RWPE2 (cell line): ENCODE results near the gene ACSL6.

Source experiments
- ATAC-seq: fragments of 200-7000 bp; cut with Tn5 transposase; 3 replicates; pipeline ENCODE4 v1.9.1; 2021; ENCODE audit warnings: low read depth
- DNase-seq: peaks from one replicate; pipeline ENCODE4 v3.0.0-alpha.2; 2020; ENCODE audit warnings: low spot score
- H3K27ac ChIP-seq: fragments of 450-650 bp; 2 replicates; pipeline ENCODE4 v1.5.1; 2017; ENCODE audit warnings: mild to moderate bottlenecking; ENCODE audit not compliant: poor library complexity, severe bottlenecking
- H3K27me3 ChIP-seq: fragments of 250-450 bp; sonication (Bioruptor Pico); 2 replicates; pipeline ENCODE4 v1.5.1; 2021; ENCODE audit warnings: mild to moderate bottlenecking, moderate library complexity; ENCODE audit not compliant: insufficient read depth, poor library complexity, severe bottlenecking
- H3K36me3 ChIP-seq: fragments of 250-450 bp; sonication (Bioruptor Pico); 2 replicates; pipeline ENCODE4 v1.5.1; 2020; ENCODE audit warnings: low read depth, mild to moderate bottlenecking, moderate library complexity
- H3K4me1 ChIP-seq: fragments of 250-450 bp; sonication (Bioruptor Pico); 2 replicates; pipeline ENCODE4 v1.5.1; 2021; ENCODE audit warnings: mild to moderate bottlenecking, moderate library complexity; ENCODE audit not compliant: insufficient read depth, poor library complexity, severe bottlenecking
- H3K4me3 ChIP-seq: fragments of 250-450 bp; sonication (Bioruptor Pico); 2 replicates; pipeline ENCODE4 v1.5.1; 2021; ENCODE audit warnings: mild to moderate bottlenecking, moderate library complexity; ENCODE audit not compliant: severe bottlenecking
- H3K9me3 ChIP-seq: fragments of 250-450 bp; sonication (Bioruptor Pico); 2 replicates; pipeline ENCODE4 v1.5.1; 2021; ENCODE audit warnings: mild to moderate bottlenecking, moderate library complexity; ENCODE audit not compliant: severe bottlenecking
- CTCF ChIP-seq: fragments of 450-650 bp; IDR thresholded peaks from one replicate; pipeline ENCODE4 v1.5.1; 2017; ENCODE audit warnings: mild to moderate bottlenecking, moderate library complexity; ENCODE audit not compliant: poor library complexity, severe bottlenecking

Gene ACSL6

GRCh38 chr5:131993676-131994075 is 17.8 kb downstream of the ACSL6 start:
- H3K36me3 ChIP-seq = no peaks in the 10 kb centered on the region
- no peaks in the 10 kb centered on the region for H3K9me3 ChIP-seq
- H3K27me3 ChIP-seq = no peaks in the 10 kb centered on the region
- peak; percentile 49 for DNase-seq
- H3K4me3 ChIP-seq = no peak overlapping the region
- no peak for ATAC-seq
- H3K4me1 ChIP-seq = no peaks in the 10 kb centered on the region
- H3K27ac ChIP-seq = no peak overlapping the region
- no peak for TF ChIP-seq CTCF

GRCh38 chr5:131992370-131992769 is 19.1 kb downstream of the ACSL6 start:
- no peak overlapping the region for H3K4me3 ChIP-seq
- H3K4me1 ChIP-seq = no peaks in the 10 kb centered on the region
- DNase-seq = peak; percentile 31
- H3K9me3 ChIP-seq = no peaks in the 10 kb centered on the region
- no peak overlapping the region for H3K27ac ChIP-seq
- H3K27me3 ChIP-seq = no peaks in the 10 kb centered on the region
- no peak for TF ChIP-seq CTCF
- no peaks in the 10 kb centered on the region for H3K36me3 ChIP-seq
- ATAC-seq = no peak

GRCh38 chr5:131991593-131992324 is 19.7 kb downstream of the ACSL6 start:
- no peak overlapping the region for H3K4me3 ChIP-seq
- peak; percentile 43 for DNase-seq
- no peaks in the 10 kb centered on the region for H3K36me3 ChIP-seq
- no peaks in the 10 kb centered on the region for H3K27me3 ChIP-seq
- no peak for TF ChIP-seq CTCF
- H3K4me1 ChIP-seq = no peaks in the 10 kb centered on the region
- no peak overlapping the region for H3K27ac ChIP-seq
- H3K9me3 ChIP-seq = no peaks in the 10 kb centered on the region
- no peak for ATAC-seq

GRCh38 chr5:131990716-131991115 is 20.7 kb downstream of the ACSL6 start:
- Histone ChIP-seq H3K4me1 (no peaks in the 10 kb centered on the region), H3K9me3 (no peaks in the 10 kb centered on the region), H3K36me3 (no peaks in the 10 kb centered on the region), H3K4me3 (no peak overlapping the region), H3K27me3 (no peaks in the 10 kb centered on the region), H3K27ac (no peak overlapping the region)
- no peak for TF ChIP-seq CTCF
- ATAC-seq (no peak), DNase-seq (peak; percentile 61)

- H3K27ac ChIP-seq = no peak overlapping the region
- H3K36me3 ChIP-seq = no peaks in the 10 kb centered on the region
- ATAC-seq (no peak), DNase-seq (no peak)
- H3K27me3 ChIP-seq = no peaks in the 10 kb centered on the region
- H3K4me1 ChIP-seq = no peaks in the 10 kb centered on the region
- H3K9me3 ChIP-seq = no peaks in the 10 kb centered on the region
- no peak for TF ChIP-seq CTCF
- no peak overlapping the region for H3K4me3 ChIP-seq
Measured at GRCh38 chr5:131988601-131989000, 22.9 kb downstream of the ACSL6 start.
